Measurements from ENCODE around the gene DARS2. TPM values are rescaled to one million over a fixed set of nuclear protein-coding genes. Genes with fewer than 3 reads are reported as not detected.
"Not testable (repeated sequence)": the region's sequence is repeated elsewhere in the genome, so short reads cannot be mapped to it uniquely, and the experiment has no call there.

Gene DARS2, protein sequence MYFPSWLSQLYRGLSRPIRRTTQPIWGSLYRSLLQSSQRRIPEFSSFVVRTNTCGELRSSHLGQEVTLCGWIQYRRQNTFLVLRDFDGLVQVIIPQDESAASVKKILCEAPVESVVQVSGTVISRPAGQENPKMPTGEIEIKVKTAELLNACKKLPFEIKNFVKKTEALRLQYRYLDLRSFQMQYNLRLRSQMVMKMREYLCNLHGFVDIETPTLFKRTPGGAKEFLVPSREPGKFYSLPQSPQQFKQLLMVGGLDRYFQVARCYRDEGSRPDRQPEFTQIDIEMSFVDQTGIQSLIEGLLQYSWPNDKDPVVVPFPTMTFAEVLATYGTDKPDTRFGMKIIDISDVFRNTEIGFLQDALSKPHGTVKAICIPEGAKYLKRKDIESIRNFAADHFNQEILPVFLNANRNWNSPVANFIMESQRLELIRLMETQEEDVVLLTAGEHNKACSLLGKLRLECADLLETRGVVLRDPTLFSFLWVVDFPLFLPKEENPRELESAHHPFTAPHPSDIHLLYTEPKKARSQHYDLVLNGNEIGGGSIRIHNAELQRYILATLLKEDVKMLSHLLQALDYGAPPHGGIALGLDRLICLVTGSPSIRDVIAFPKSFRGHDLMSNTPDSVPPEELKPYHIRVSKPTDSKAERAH
- total RNA-seq (10.2 TPM), polyA plus RNA-seq (ENCODE audit: insufficient read depth in 1 of 8, insufficient read length in 8 of 8, low replicate concordance in 1 of 8) (10 to 100 TPM; 10.3 to 16.7 (median 13.4) TPM)
- long read RNA-seq, donor 1, partial matches to known transcripts, result 69 of 405 reads
- long read RNA-seq, donor 1, other reads (novel, unspliced or antisense), result 335 of 405 reads
- long read RNA-seq, donor 2, result 0 reads
- long read RNA-seq, donor 3, partial matches to known transcripts, result 284 of 639 reads
- long read RNA-seq, donor 3, other reads (novel, unspliced or antisense), result 353 of 639 reads
- long read RNA-seq, donor 4, partial matches to known transcripts, result 0 of 2 reads
- long read RNA-seq, donor 4, other reads (novel, unspliced or antisense), result 0 of 2 reads
- long read RNA-seq, donor 5, transcript DARS2-201 (17 exons, 3,441 nt), result major isoform, 7 of 2,783 reads
- long read RNA-seq, donor 5, partial matches to known transcripts, result 1,648 of 2,783 reads
- long read RNA-seq, donor 5, other reads (novel, unspliced or antisense), result 1,127 of 2,783 reads
- long read RNA-seq, donor 6, partial matches to known transcripts, result 1,349 of 2,320 reads
- long read RNA-seq, donor 6, other reads (novel, unspliced or antisense), result 967 of 2,320 reads
- long read RNA-seq, donor 7, partial matches to known transcripts, result 0 of 2 reads
- long read RNA-seq, donor 7, other reads (novel, unspliced or antisense), result 0 of 2 reads
- long read RNA-seq, donor 8, partial matches to known transcripts, result 908 of 1,231 reads
- long read RNA-seq, donor 8, other reads (novel, unspliced or antisense), result 323 of 1,231 reads
- long read RNA-seq, donor 9, partial matches to known transcripts, result 468 of 817 reads
- long read RNA-seq, donor 9, other reads (novel, unspliced or antisense), result 348 of 817 reads
- long read RNA-seq, donor 10, partial matches to known transcripts, result 0 of 6 reads
- long read RNA-seq, donor 10, other reads (novel, unspliced or antisense), result 0 of 6 reads
- long read RNA-seq, donor 11, partial matches to known transcripts, result 506 of 905 reads
- long read RNA-seq, donor 11, other reads (novel, unspliced or antisense), result 398 of 905 reads

DNA sequence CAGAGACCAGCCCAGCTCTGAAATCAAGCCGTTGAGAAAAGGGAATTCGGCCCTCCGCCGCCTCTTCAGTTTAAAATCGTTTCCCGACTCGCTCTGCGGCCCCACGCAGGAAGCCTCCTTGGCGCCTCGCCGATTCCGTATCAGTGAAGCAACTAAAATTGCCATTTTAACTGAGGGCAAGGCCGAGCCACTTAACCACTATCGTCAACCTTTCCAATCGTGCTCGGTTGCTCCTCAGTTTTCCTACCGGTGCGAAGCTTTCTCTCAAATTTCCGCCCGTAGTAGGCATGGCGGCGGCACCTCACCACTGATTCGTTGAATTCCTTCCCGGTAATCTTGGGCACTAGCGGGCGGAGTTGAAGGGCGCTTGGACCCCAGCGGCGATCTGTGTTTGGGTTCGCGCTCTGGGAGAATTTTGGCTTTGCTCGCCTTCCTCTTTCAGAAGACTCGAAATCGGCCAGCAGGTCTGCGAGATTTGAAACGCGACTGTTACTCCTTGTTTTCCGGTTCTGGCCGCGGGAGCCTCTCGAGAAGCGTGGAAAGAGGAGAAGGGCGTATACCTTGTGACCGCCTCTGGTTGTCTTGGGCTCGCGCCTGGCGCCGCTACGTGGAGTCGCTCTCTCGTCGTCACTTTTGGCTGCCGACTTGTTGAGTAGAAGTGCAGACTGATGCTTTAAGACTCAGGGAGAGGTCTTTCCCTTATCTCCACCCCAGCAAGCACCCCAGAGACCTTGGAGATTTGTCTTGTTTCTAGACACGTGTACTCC is at the start of gene DARS2, which contains the start of gene CENPL:
DARS2 (plus strand) TSS at position 359 of the 767 bp plus-strand sequence. CDS start 557 bp downstream, outside the sequence.
CENPL (minus strand) TSS at position 569 of the 767 bp plus-strand sequence. CDS start 13,584 bp downstream, outside the sequence.
- H3K27me3 ChIP-seq (ENCODE audit: control insufficient read depth, insufficient read depth, low read length), result no peaks in the 10 kb centered on the region
- H3K4me3 ChIP-seq (ENCODE audit: low read length), result peak within 1 kb of the TSS; percentile 80
- peak within 1 kb of the TSS; percentile 98 for H3K27ac ChIP-seq (ENCODE audit: low read length)
- H3K4me1 ChIP-seq (ENCODE audit: control insufficient read depth, insufficient read depth, low read length), result peaks cover 12% of the 10 kb centered on the region
- H3K36me3 ChIP-seq (ENCODE audit: control insufficient read depth, insufficient read depth, low read length), result no peaks in the 10 kb centered on the region
- H3K9me3 ChIP-seq (replicated peaks; ENCODE audit: control insufficient read depth, low read depth, low read length), result no peaks in the 10 kb centered on the region
- DNase-seq, result peak; percentile 100
- WGBS (ENCODE audit: insufficient coverage), result under 1% methylated on average over 44 of the region's 55 CpGs

DNA sequence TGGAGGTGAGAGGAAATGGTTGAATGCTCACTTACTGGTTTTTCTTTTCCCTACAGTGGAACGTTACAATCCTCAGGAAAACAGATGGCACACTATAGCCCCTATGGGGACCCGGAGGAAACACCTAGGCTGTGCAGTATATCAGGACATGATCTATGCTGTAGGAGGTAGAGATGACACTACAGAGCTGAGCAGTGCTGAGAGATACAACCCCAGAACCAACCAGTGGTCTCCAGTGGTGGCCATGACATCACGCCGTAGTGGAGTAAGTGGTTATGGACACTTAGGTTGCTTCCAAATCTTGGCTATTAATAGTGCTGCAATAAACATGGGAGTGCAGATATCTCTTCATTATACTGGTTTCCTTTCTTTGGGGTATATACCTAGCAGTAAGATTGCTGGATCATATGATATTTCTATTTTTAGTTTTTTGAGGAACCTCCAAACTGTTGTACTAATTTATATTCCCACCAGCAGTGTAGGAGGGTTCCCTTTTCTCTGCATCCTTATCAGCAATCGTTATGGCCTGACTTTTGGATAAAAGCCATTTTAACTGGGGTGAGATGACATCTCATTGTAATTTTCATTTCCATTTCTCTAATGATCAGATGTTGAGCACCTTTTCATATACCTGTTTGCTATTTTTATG is 48.8 kb upstream of the DARS2 start:
- Histone ChIP-seq H3K4me1 (ENCODE audit: control insufficient read depth, insufficient read depth, low read length) (no peaks in the 10 kb centered on the region), H3K27ac (ENCODE audit: low read length) (no peak overlapping the region), H3K36me3 (ENCODE audit: control insufficient read depth, insufficient read depth, low read length) (peaks cover 24% of the 10 kb centered on the region), H3K9me3 (replicated peaks; ENCODE audit: control insufficient read depth, low read depth, low read length) (peaks cover 7% of the 10 kb centered on the region), H3K27me3 (ENCODE audit: control insufficient read depth, insufficient read depth, low read length) (no peaks in the 10 kb centered on the region), H3K4me3 (ENCODE audit: low read length) (no peak overlapping the region)
- no peak for DNase-seq
- WGBS (ENCODE audit: insufficient coverage), result no CpG with 5 or more reads among the region's 5 CpGs

GRCh38 chr1:173779936-173780335 is 44.5 kb upstream of the DARS2 start:
- Histone ChIP-seq H3K36me3 (ENCODE audit: control insufficient read depth, insufficient read depth, low read length) (peaks cover 36% of the 10 kb centered on the region), H3K27me3 (ENCODE audit: control insufficient read depth, insufficient read depth, low read length) (no peaks in the 10 kb centered on the region), H3K27ac (ENCODE audit: low read length) (no peak overlapping the region), H3K4me3 (ENCODE audit: low read length) (no peak overlapping the region), H3K9me3 (replicated peaks; ENCODE audit: control insufficient read depth, low read depth, low read length) (peaks cover 7% of the 10 kb centered on the region), H3K4me1 (ENCODE audit: control insufficient read depth, insufficient read depth, low read length) (no peaks in the 10 kb centered on the region)
- DNase-seq, result no peak
- WGBS (ENCODE audit: insufficient coverage), result no CpG with 5 or more reads among the region's 4 CpGs

- Histone ChIP-seq H3K27ac (ENCODE audit: low read length) (no peak overlapping the region), H3K27me3 (ENCODE audit: control insufficient read depth, insufficient read depth, low read length) (no peaks in the 10 kb centered on the region), H3K36me3 (ENCODE audit: control insufficient read depth, insufficient read depth, low read length) (peaks cover 21% of the 10 kb centered on the region), H3K9me3 (replicated peaks; ENCODE audit: control insufficient read depth, low read depth, low read length) (no peaks in the 10 kb centered on the region), H3K4me3 (ENCODE audit: low read length) (no peak overlapping the region), H3K4me1 (ENCODE audit: control insufficient read depth, insufficient read depth, low read length) (no peaks in the 10 kb centered on the region)
- WGBS (ENCODE audit: insufficient coverage), result no CpG with 5 or more reads among the region's 7 CpGs
- no peak for DNase-seq
Measured at GRCh38 chr1:173784997-173785396, 39.5 kb upstream of the DARS2 start.

DNA sequence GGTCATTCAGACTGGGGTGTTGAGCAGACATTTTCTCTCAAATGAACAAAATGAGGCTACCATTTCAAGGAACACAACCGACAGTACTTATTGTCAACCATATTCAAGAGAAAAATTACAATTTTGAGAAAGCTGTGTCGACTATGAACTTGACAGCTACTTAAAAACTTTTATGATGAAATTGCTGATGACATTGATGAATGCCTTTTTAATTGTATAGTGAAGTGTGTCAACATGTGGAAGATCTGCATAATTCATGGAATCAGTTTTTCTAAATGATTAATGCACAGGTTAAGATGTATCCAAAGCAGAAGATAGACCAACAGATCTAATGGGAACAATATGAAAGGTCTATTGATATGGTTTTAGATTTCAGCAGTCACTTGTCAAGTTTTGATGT is 34.6 kb upstream of the DARS2 start:
- no peak for DNase-seq
- Histone ChIP-seq H3K27me3 (ENCODE audit: control insufficient read depth, insufficient read depth, low read length) (no peaks in the 10 kb centered on the region), H3K4me3 (ENCODE audit: low read length) (no peak overlapping the region), H3K9me3 (replicated peaks; ENCODE audit: control insufficient read depth, low read depth, low read length) (no peaks in the 10 kb centered on the region), H3K27ac (ENCODE audit: low read length) (no peak overlapping the region), H3K4me1 (ENCODE audit: control insufficient read depth, insufficient read depth, low read length) (no peaks in the 10 kb centered on the region), H3K36me3 (ENCODE audit: control insufficient read depth, insufficient read depth, low read length) (peaks cover 3% of the 10 kb centered on the region)
- WGBS (ENCODE audit: insufficient coverage), result no CpG with 5 or more reads among the region's 2 CpGs

DNA sequence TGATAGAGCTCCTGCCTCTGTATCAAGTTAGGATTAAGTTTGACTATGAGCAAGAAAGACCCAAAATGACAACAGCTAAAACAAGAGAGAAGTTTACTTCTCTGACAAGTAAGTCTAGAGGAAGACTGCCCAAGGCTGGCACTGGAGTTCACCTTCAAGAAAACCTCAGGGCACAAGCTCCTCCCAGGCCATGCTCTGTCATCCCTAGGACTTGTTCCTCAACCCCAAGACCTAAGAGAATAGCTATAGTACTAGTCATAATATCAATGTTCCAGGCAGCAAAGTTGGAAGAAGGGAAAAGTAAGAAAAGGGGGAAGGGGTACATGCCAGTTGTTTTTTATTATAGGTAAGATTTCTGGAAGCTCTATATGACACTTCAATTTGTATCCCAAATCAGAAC is 26.4 kb upstream of the DARS2 start:
- Histone ChIP-seq H3K36me3 (ENCODE audit: control insufficient read depth, insufficient read depth, low read length) (peaks cover 7% of the 10 kb centered on the region), H3K9me3 (replicated peaks; ENCODE audit: control insufficient read depth, low read depth, low read length) (no peaks in the 10 kb centered on the region), H3K27me3 (ENCODE audit: control insufficient read depth, insufficient read depth, low read length) (no peaks in the 10 kb centered on the region), H3K27ac (ENCODE audit: low read length) (no peak overlapping the region), H3K4me1 (ENCODE audit: control insufficient read depth, insufficient read depth, low read length) (no peaks in the 10 kb centered on the region), H3K4me3 (ENCODE audit: low read length) (no peak overlapping the region)
- DNase-seq, result no peak

DNA sequence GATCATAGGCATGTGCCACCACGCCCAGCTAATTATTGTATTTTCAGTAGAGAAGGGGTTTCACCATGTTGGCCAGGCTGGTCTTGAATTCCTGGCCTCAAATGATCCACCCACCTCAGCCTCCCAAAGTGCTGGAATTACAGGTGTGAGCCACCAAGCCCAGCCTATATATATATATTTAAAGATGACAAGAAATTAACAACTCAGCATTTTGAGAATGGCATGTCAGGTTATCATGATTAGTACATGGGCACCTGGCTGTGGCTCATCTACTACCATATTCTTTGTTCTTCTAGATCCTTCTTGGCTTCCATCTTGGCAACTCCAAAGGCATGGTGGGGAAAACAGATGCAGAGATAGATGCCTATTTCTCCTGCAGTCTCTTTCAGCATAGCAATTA is 24.5 kb upstream of the DARS2 start:
- WGBS (ENCODE audit: insufficient coverage), result no CpG with 5 or more reads among the region's 1 CpG
- not testable (repeated sequence) for H3K9me3 ChIP-seq (replicated peaks; ENCODE audit: control insufficient read depth, low read depth, low read length); H3K27me3 ChIP-seq (ENCODE audit: control insufficient read depth, insufficient read depth, low read length); H3K36me3 ChIP-seq (ENCODE audit: control insufficient read depth, insufficient read depth, low read length); DNase-seq; H3K4me1 ChIP-seq (ENCODE audit: control insufficient read depth, insufficient read depth, low read length); H3K27ac ChIP-seq (ENCODE audit: low read length); H3K4me3 ChIP-seq (ENCODE audit: low read length)

- H3K27ac ChIP-seq (ENCODE audit: low read length), result no peak overlapping the region
- 100% methylated on average over 1 of the region's 2 CpGs for WGBS (ENCODE audit: insufficient coverage)
- H3K4me3 ChIP-seq (ENCODE audit: low read length), result no peak overlapping the region
- no peaks in the 10 kb centered on the region for H3K4me1 ChIP-seq (ENCODE audit: control insufficient read depth, insufficient read depth, low read length)
- H3K9me3 ChIP-seq (replicated peaks; ENCODE audit: control insufficient read depth, low read depth, low read length), result no peaks in the 10 kb centered on the region
- no peaks in the 10 kb centered on the region for H3K27me3 ChIP-seq (ENCODE audit: control insufficient read depth, insufficient read depth, low read length)
- H3K36me3 ChIP-seq (ENCODE audit: control insufficient read depth, insufficient read depth, low read length), result peaks cover 21% of the 10 kb centered on the region
- DNase-seq, result no peak
Measured at GRCh38 chr1:173802961-173803360, 21.5 kb upstream of the DARS2 start.
